PC-9 (cell line): Measurements from ENCODE around the gene SLC5A5. TPM values are rescaled to one million over a fixed set of nuclear protein-coding genes. Genes with fewer than 3 reads are reported as not detected.
"Not testable (repeated sequence)": the region's sequence is repeated elsewhere in the genome, so short reads cannot be mapped to it uniquely, and the experiment has no call there.

ENCODE experiments used
- BruUV-seq: library from RNA; stranded (reverse); fragments of 400-500 nt; replicated peaks from 2 replicates; lab custom pipeline; 2021; lab: Mats Ljungman, UMichigan
- CTCF ChIA-PET: fragments of 300-600 bp; sonication (Branson Sonifier 250); formaldehyde crosslinking; loops from one replicate; lab custom pipeline; 2022; ENCODE audit warnings: antibody characterized with exemption; lab: Charles Lee
- POLR2A ChIA-PET: fragments of 300-600 bp; sonication (Branson Sonifier 250); formaldehyde crosslinking; loops from one replicate; lab custom pipeline; 2022; ENCODE audit warnings: antibody characterized with exemption; ENCODE audit not compliant: unreplicated experiment; lab: Charles Lee
- DNase-seq, 2 experiments: peaks; one replicate each; pipeline versions ENCODE4 v3.0.0 to v3.0.0-alpha.2; 2015 to 2022; ENCODE audit warnings: mixed read lengths in 1 of 2
- H2AFZ ChIP-seq: fragments of 200-600 bp; sonication (generic); 2 replicates; pipeline ENCODE4 v1.8.1; 2017; ENCODE audit warnings: antibody characterized with exemption
- H3F3A ChIP-seq: fragments of 200-600 bp; sonication (generic); 2 replicates; pipeline ENCODE4 v1.8.1; 2017; ENCODE audit warnings: antibody characterized with exemption, mild to moderate bottlenecking, low read depth; ENCODE audit not compliant: insufficient read depth
- H3K27ac ChIP-seq: fragments of 200-600 bp; sonication (generic); 2 replicates; pipeline ENCODE4 v1.6.1; 2016; ENCODE audit warnings: mixed run types
- H3K27me3 ChIP-seq: fragments of 200-600 bp; sonication (generic); 2 replicates; pipeline ENCODE4 v1.6.1; 2016; ENCODE audit warnings: low read depth, mixed run types; ENCODE audit not compliant: insufficient read depth
- H3K36me3 ChIP-seq: fragments of 200-600 bp; sonication (generic); 2 replicates; pipeline ENCODE4 v1.6.1; 2016; ENCODE audit warnings: low read depth, mixed run types
- H3K4me1 ChIP-seq: fragments of 200-600 bp; sonication (generic); replicated peaks from 2 replicates; pipeline ENCODE4 v1.6.1; 2016; ENCODE audit warnings: mixed run types; ENCODE audit not compliant: insufficient read depth
- H3K4me2 ChIP-seq: fragments of 200-600 bp; sonication (generic); 2 replicates; pipeline ENCODE4 v1.6.1; 2017; ENCODE audit warnings: mixed run types
- H3K4me3 ChIP-seq: fragments of 200-600 bp; sonication (generic); 2 replicates; pipeline ENCODE4 v1.6.1; 2016; ENCODE audit warnings: mixed run types
- H3K79me2 ChIP-seq: fragments of 200-600 bp; sonication (generic); 2 replicates; pipeline ENCODE4 v1.6.1; 2017; ENCODE audit warnings: low read depth, mixed run types
- H3K9me2 ChIP-seq: fragments of 200-600 bp; sonication (generic); 2 replicates; pipeline ENCODE4 v1.8.1; 2017; ENCODE audit warnings: mild to moderate bottlenecking; ENCODE audit not compliant: insufficient read depth
- H3K9me3 ChIP-seq: fragments of 200-600 bp; sonication (generic); 2 replicates; pipeline ENCODE4 v1.8.1; 2016; ENCODE audit warnings: low read depth; ENCODE audit not compliant: insufficient read depth
- H4K20me1 ChIP-seq: fragments of 200-600 bp; sonication (generic); 2 replicates; pipeline ENCODE4 v1.8.1; 2017; ENCODE audit not compliant: insufficient read depth
- EZH2 ChIP-seq: fragments of 200-600 bp; sonication (generic); IDR thresholded peaks from 2 replicates; pipeline ENCODE4 v1.8.0; 2017; ENCODE audit warnings: antibody characterized with exemption, low read depth
- intact Hi-C: fragments of 100-400 bp; cut with micrococcal nuclease; formaldehyde crosslinking; loops from one replicate; pipeline ENCODE4 v1.10.0; 2022; ENCODE audit not compliant: unreplicated experiment
- total RNA-seq: library from RNA; stranded (reverse); gene quantifications from 2 replicates; pipeline ENCODE4 v1.2.3, GENCODE V29; 2021
- TF ChIP-seq, protein P1 (sequence below): fragments of 200-600 bp; sonication (generic); conservative IDR thresholded peaks from 2 replicates; pipeline ENCODE4 v1.6.1; 2017; ENCODE audit warnings: mixed run types, antibody characterized with exemption, mild to moderate bottlenecking, moderate library complexity

The SLC5A5 gene
- total RNA-seq, 1 experiment from 2014 or later: not detected

DNA sequence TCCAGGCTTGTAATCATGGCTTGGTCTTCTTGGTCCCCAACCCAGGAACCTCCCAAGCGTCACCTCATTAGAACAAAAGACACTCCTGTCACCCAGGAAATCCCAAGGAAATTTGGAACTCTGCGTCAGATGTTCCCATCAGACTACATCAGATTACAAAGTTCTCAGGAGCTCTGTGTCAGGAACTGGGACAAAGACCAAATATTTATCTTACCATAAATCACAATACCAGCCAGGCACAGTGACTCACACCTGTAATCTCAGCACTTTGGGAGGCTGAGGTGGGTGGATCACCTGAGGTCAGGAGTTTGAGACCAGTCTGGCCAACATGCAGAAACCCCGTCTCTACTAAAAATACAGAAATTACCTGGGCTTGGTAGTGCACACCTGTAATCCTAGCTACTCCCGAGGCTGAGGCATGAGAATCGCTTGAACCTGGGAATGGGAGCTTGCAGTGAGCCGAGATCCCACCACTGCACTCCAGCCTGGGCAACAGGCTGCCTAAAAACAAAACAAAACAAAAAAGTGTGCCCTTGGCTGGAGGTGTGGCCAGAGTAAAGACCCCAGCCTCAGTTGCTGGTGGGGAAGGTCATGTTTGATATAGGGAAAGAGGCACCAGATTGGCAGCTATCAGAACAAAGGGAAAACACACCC is 44.3 kb downstream of the SLC5A5 start:
- Histone ChIP-seq H3K27ac (peak overlapping the region; percentile 68), H3K4me1 (peaks cover 17% of the 10 kb centered on the region), H4K20me1 (no peaks in the 10 kb centered on the region), H3K36me3 (no peaks in the 10 kb centered on the region), H3K4me2 (peak overlapping the region; percentile 49), H3K9me2 (no peaks in the 10 kb centered on the region), H2AFZ (no peak overlapping the region), H3K27me3 (no peaks in the 10 kb centered on the region), H3K9me3 (no peaks in the 10 kb centered on the region; the same call in 1 of the 2 replicates), H3K4me3 (no peak overlapping the region), H3F3A (peaks cover 24% of the 10 kb centered on the region), H3K79me2 (no peaks in the 10 kb centered on the region)
- ChIA-PET POLR2A (interaction anchor here (0.6 kb wide), 1 partner anchor 14 kb away, joined by 3 read pairs; no protein-coding TSS in a partner anchor), CTCF (interaction anchor here (0.6 kb wide), 1 partner anchor 173 kb away, joined by 3 read pairs; no protein-coding TSS in a partner anchor)
- intact Hi-C loops: no loop called here
- no peak for TF ChIP-seq EZH2
- TF ChIP-seq, protein P1, sequence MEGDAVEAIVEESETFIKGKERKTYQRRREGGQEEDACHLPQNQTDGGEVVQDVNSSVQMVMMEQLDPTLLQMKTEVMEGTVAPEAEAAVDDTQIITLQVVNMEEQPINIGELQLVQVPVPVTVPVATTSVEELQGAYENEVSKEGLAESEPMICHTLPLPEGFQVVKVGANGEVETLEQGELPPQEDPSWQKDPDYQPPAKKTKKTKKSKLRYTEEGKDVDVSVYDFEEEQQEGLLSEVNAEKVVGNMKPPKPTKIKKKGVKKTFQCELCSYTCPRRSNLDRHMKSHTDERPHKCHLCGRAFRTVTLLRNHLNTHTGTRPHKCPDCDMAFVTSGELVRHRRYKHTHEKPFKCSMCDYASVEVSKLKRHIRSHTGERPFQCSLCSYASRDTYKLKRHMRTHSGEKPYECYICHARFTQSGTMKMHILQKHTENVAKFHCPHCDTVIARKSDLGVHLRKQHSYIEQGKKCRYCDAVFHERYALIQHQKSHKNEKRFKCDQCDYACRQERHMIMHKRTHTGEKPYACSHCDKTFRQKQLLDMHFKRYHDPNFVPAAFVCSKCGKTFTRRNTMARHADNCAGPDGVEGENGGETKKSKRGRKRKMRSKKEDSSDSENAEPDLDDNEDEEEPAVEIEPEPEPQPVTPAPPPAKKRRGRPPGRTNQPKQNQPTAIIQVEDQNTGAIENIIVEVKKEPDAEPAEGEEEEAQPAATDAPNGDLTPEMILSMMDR: no peak
- DNase-seq: peak; percentile 45 to 93
- no TSS peak for BruUV-seq

DNA sequence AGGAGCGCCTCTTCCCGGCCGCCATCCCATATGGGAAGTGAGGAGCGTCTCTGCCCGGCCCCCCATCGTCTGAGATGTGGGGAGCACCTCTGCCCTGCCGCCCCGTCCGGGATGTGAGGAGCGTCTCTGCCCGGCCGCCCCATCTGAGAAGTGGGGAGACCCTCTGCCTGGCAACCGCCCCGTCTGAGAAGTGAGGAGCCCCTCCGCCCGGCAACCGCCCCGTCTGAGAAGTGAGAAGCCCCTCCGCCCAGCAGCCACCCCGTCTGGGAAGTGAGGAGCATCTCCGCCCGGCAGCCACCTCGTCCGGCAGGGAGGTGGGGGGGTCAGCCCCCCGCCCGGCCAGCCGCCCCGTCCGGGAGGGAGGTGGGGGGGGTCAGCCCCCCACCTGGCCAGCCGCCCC is 46.4 kb downstream of the SLC5A5 start:
- H3K27me3 ChIP-seq, H4K20me1 ChIP-seq, H3K9me3 ChIP-seq, H3K27ac ChIP-seq, H2AFZ ChIP-seq, H3K79me2 ChIP-seq, H3K4me3 ChIP-seq, BruUV-seq, H3K4me2 ChIP-seq, intact Hi-C loops, POLR2A ChIA-PET, CTCF ChIA-PET, H3K36me3 ChIP-seq, DNase-seq, H3K9me2 ChIP-seq: not testable (repeated sequence)
- Histone ChIP-seq H3F3A (peaks cover 35% of the 10 kb centered on the region), H3K4me1 (peaks cover 17% of the 10 kb centered on the region)

- BruUV-seq, DNase-seq, H3K9me2 ChIP-seq, H2AFZ ChIP-seq, H3K27me3 ChIP-seq, H3K9me3 ChIP-seq, H3K4me3 ChIP-seq, H3K79me2 ChIP-seq, H3K4me2 ChIP-seq, H3K27ac ChIP-seq, intact Hi-C loops, H3K36me3 ChIP-seq, H4K20me1 ChIP-seq: not testable (repeated sequence)
- Histone ChIP-seq H3F3A (peaks cover 35% of the 10 kb centered on the region), H3K4me1 (peaks cover 17% of the 10 kb centered on the region)
- ChIA-PET POLR2A (interaction anchor here (0.6 to 0.7 kb wide), 2 partner anchors 10 to 13 kb away, joined by 10 to 11 read pairs; no protein-coding TSS in a partner anchor), CTCF (interaction anchor here (0.6 kb wide), 4 partner anchors 78 to 242 kb away, joined by 3 to 8 read pairs (median 4); no protein-coding TSS in a partner anchor)
These were observed 47.4 kb downstream of the SLC5A5 start for GRCh38 chr19:17919122-17919521.

DNA sequence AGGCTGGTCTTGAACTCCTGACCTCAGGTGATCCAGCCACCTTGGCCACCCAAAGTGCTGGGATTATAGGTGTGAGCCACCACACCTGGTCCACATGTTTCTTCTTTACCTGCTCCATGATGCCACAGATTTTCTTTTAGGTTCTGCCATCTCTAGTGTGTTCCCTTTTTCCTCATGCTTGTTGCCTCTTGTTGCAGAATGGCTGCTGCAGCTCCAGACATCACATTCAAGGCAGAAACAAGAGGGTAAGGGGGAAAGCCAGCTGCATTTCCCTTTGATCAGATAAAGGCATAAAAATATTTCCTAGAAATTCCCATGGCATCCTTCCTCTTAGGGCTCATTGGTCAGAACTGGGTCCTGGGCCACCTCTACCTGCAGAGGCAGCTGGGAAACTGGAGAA is 48.8 kb downstream of the SLC5A5 start:
- H3K9me2 ChIP-seq: no peaks in the 10 kb centered on the region
- H3K4me3 ChIP-seq: no peak overlapping the region
- no peaks in the 10 kb centered on the region; the same call in 1 of the 2 replicates for H3K9me3 ChIP-seq
- ChIA-PET CTCF (no interaction called here), POLR2A (no interaction called here)
- H3K36me3 ChIP-seq: no peaks in the 10 kb centered on the region
- no peak overlapping the region for H2AFZ ChIP-seq
- no peak overlapping the region for H3K27ac ChIP-seq
- BruUV-seq: no TSS peak
- H3F3A ChIP-seq: peaks cover 32% of the 10 kb centered on the region
- H3K79me2 ChIP-seq: no peaks in the 10 kb centered on the region
- intact Hi-C loops: no loop called here
- no peaks in the 10 kb centered on the region for H3K27me3 ChIP-seq
- H4K20me1 ChIP-seq: no peaks in the 10 kb centered on the region
- H3K4me2 ChIP-seq: no peak overlapping the region
- no peak for DNase-seq
- peaks cover 13% of the 10 kb centered on the region for H3K4me1 ChIP-seq
- no peak for TF ChIP-seq EZH2
- TF ChIP-seq, protein P1: no peak
